ENCODE measurements around the gene CEP128.

Gene CEP128

DNA sequence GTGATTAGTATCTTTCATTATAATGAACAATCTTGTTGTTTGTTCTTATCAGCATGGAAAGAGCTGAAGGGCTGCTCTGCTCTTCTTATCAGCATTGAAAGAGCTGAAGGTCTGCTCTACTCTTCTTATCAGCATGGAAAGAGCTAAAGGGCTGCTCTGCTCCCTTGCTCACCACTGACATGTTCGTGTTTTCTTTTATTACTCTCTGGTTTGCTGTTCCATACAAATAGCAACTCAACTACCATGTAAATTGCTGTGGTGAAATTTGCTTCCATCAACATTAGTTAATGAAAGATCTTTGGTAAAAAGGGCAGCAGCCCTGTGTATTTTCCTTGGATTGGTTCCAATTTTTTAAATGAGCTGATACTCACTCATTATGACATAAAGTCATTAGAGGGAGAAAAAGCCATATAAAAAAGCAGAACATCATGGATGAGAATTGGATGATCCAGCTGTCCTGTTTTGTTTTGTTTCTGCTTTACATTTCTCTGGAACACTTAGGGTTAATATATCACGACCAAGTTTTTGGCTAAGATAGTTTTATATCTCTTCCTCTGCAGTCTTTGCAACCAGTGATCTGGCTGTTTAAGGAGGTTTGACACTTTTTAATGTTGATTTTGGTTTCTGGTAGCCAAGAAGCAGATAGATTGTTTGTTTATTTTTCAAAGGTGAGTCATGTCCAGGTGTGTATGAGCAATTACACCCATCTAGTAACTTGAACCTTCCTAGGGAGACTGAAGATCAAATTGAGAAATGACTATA is 356.6 kb downstream of the CEP128 start:
- no peak for TF ChIP-seq CTCF (IDR thresholded peaks at IDR 0.05; ENCODE audit: low read depth, low read length, missing control alignments)
- H3K4me3 ChIP-seq (ENCODE audit: low read depth, low read length), result no peak overlapping the region
- no peak for DNase-seq (ENCODE audit: low read depth)

- no peak for TF ChIP-seq CTCF (IDR thresholded peaks at IDR 0.05; ENCODE audit: low read depth, low read length, missing control alignments)
- DNase-seq (ENCODE audit: low read depth), result no peak
- H3K4me3 ChIP-seq (ENCODE audit: low read depth, low read length), result no peak overlapping the region
Measured at GRCh38 chr14:80577599-80577998, 363.9 kb downstream of the CEP128 start.

- DNase-seq (ENCODE audit: low read depth), result no peak
- TF ChIP-seq CTCF (IDR thresholded peaks at IDR 0.05; ENCODE audit: low read depth, low read length, missing control alignments), result no peak
- H3K4me3 ChIP-seq (ENCODE audit: low read depth, low read length), result no peak overlapping the region
Measured at GRCh38 chr14:80576401-80576800, 365.1 kb downstream of the CEP128 start.

- no peak for TF ChIP-seq CTCF (IDR thresholded peaks at IDR 0.05; ENCODE audit: low read depth, low read length, missing control alignments)
- no peak for DNase-seq (ENCODE audit: low read depth)
Measured at GRCh38 chr14:80575763-80576162, 365.8 kb downstream of the CEP128 start.

GRCh38 chr14:80572666-80573065 is 368.9 kb downstream of the CEP128 start:
- H3K4me3 ChIP-seq (ENCODE audit: low read depth, low read length), result no peak overlapping the region
- DNase-seq (ENCODE audit: low read depth), result no peak

More at GRCh38 chr14:80575763-80576162, 365.8 kb downstream of the CEP128 start:
- H3K4me3 ChIP-seq (ENCODE audit: low read depth, low read length), result no peak overlapping the region

DNA sequence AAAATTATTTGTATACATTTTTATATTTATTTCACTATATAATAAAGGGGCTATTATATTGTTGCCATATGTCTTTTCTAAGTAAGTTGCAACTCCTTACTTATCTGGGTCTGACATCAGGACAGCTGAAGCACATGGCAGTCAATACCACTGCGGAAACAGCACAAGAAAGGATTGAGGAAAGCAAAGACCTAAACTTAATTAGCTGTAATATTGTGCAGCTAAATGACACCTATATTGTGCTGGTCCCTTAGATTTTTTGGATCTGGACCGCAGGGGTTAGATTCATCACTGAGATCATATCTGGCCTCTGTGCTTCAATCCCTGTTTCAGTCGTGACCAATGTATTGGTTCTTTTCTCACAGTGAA is 370.6 kb downstream of the CEP128 start:
- TF ChIP-seq CTCF (IDR thresholded peaks at IDR 0.05; ENCODE audit: low read depth, low read length, missing control alignments), result no peak

More at GRCh38 chr14:80572666-80573065, 368.9 kb downstream of the CEP128 start:
- no peak for TF ChIP-seq CTCF (IDR thresholded peaks at IDR 0.05; ENCODE audit: low read depth, low read length, missing control alignments)

More for the DNA sequence above, 370.6 kb downstream of the CEP128 start:
- no peak overlapping the region for H3K4me3 ChIP-seq (ENCODE audit: low read depth, low read length)
- DNase-seq (ENCODE audit: low read depth), result no peak
